Measurements from ENCODE around the gene FLG2.
"Not testable (repeated sequence)": the region's sequence is repeated elsewhere in the genome, so short reads cannot be mapped to it uniquely, and the experiment has no call there.

Gene FLG2

GRCh38 chr1:152303139-152303872 is 56.5 kb downstream of the FLG2 start:
- DNase-seq (ENCODE audit: low spot score); in situ Hi-C loops (cut with MboI; ENCODE audit: low pct_unique_long_range_greater_than_20kb, low sequenced_read_pairs, unreplicated experiment): not testable (repeated sequence)

Measured in GM13977 (cell line).